PC-9 (cell line): ENCODE measurements around the gene RIOX2. TPM values are rescaled to one million over a fixed set of nuclear protein-coding genes. Genes with fewer than 3 reads are reported as not detected.

Source experiments
- BruUV-seq: library from RNA; stranded (reverse); fragments of 400-500 nt; replicated peaks from 2 replicates; lab custom pipeline; 2021; lab: Mats Ljungman, UMichigan
- CTCF ChIA-PET: fragments of 300-600 bp; sonication (Branson Sonifier 250); formaldehyde crosslinking; loops from one replicate; lab custom pipeline; 2022; ENCODE audit warnings: antibody characterized with exemption; lab: Charles Lee
- POLR2A ChIA-PET: fragments of 300-600 bp; sonication (Branson Sonifier 250); formaldehyde crosslinking; loops from one replicate; lab custom pipeline; 2022; ENCODE audit warnings: antibody characterized with exemption; ENCODE audit not compliant: unreplicated experiment; lab: Charles Lee
- DNase-seq, 2 experiments: peaks; one replicate each; pipeline versions ENCODE4 v3.0.0 to v3.0.0-alpha.2; 2015 to 2022; ENCODE audit warnings: mixed read lengths in 1 of 2
- H2AFZ ChIP-seq: fragments of 200-600 bp; sonication (generic); 2 replicates; pipeline ENCODE4 v1.8.1; 2017; ENCODE audit warnings: antibody characterized with exemption
- H3F3A ChIP-seq: fragments of 200-600 bp; sonication (generic); 2 replicates; pipeline ENCODE4 v1.8.1; 2017; ENCODE audit warnings: antibody characterized with exemption, mild to moderate bottlenecking, low read depth; ENCODE audit not compliant: insufficient read depth
- H3K27ac ChIP-seq: fragments of 200-600 bp; sonication (generic); 2 replicates; pipeline ENCODE4 v1.6.1; 2016; ENCODE audit warnings: mixed run types
- H3K27me3 ChIP-seq: fragments of 200-600 bp; sonication (generic); 2 replicates; pipeline ENCODE4 v1.6.1; 2016; ENCODE audit warnings: low read depth, mixed run types; ENCODE audit not compliant: insufficient read depth
- H3K36me3 ChIP-seq: fragments of 200-600 bp; sonication (generic); 2 replicates; pipeline ENCODE4 v1.6.1; 2016; ENCODE audit warnings: low read depth, mixed run types
- H3K4me1 ChIP-seq: fragments of 200-600 bp; sonication (generic); replicated peaks from 2 replicates; pipeline ENCODE4 v1.6.1; 2016; ENCODE audit warnings: mixed run types; ENCODE audit not compliant: insufficient read depth
- H3K4me2 ChIP-seq: fragments of 200-600 bp; sonication (generic); 2 replicates; pipeline ENCODE4 v1.6.1; 2017; ENCODE audit warnings: mixed run types
- H3K4me3 ChIP-seq: fragments of 200-600 bp; sonication (generic); 2 replicates; pipeline ENCODE4 v1.6.1; 2016; ENCODE audit warnings: mixed run types
- H3K79me2 ChIP-seq: fragments of 200-600 bp; sonication (generic); 2 replicates; pipeline ENCODE4 v1.6.1; 2017; ENCODE audit warnings: low read depth, mixed run types
- H3K9me2 ChIP-seq: fragments of 200-600 bp; sonication (generic); 2 replicates; pipeline ENCODE4 v1.8.1; 2017; ENCODE audit warnings: mild to moderate bottlenecking; ENCODE audit not compliant: insufficient read depth
- H3K9me3 ChIP-seq: fragments of 200-600 bp; sonication (generic); 2 replicates; pipeline ENCODE4 v1.8.1; 2016; ENCODE audit warnings: low read depth; ENCODE audit not compliant: insufficient read depth
- H4K20me1 ChIP-seq: fragments of 200-600 bp; sonication (generic); 2 replicates; pipeline ENCODE4 v1.8.1; 2017; ENCODE audit not compliant: insufficient read depth
- CTCF ChIP-seq: fragments of 200-600 bp; sonication (generic); conservative IDR thresholded peaks from 2 replicates; pipeline ENCODE4 v1.6.1; 2017; ENCODE audit warnings: mixed run types, antibody characterized with exemption, mild to moderate bottlenecking, moderate library complexity
- EZH2 ChIP-seq: fragments of 200-600 bp; sonication (generic); IDR thresholded peaks from 2 replicates; pipeline ENCODE4 v1.8.0; 2017; ENCODE audit warnings: antibody characterized with exemption, low read depth
- intact Hi-C: fragments of 100-400 bp; cut with micrococcal nuclease; formaldehyde crosslinking; loops from one replicate; pipeline ENCODE4 v1.10.0; 2022; ENCODE audit not compliant: unreplicated experiment
- total RNA-seq: library from RNA; stranded (reverse); gene quantifications from 2 replicates; pipeline ENCODE4 v1.2.3, GENCODE V29; 2021

Gene RIOX2
- total RNA-seq, 1 experiment from 2014 or later, result 33.1 TPM

- Histone ChIP-seq H3K27ac (peak overlapping the region; percentile 67), H3K9me3 (no peaks in the 10 kb centered on the region), H3K79me2 (peaks cover 54% of the 10 kb centered on the region), H3K9me2 (no peaks in the 10 kb centered on the region), H3K27me3 (no peaks in the 10 kb centered on the region), H2AFZ (peak overlapping the region; percentile 60), H3K36me3 (peaks cover 17% of the 10 kb centered on the region; the same call in 1 of the 2 replicates), H4K20me1 (peaks cover 10% of the 10 kb centered on the region; the same call in 1 of the 2 replicates), H3K4me2 (peak overlapping the region; percentile 97), H3K4me1 (peaks cover 33% of the 10 kb centered on the region), H3K4me3 (peak overlapping the region; percentile 71), H3F3A (peaks cover 32% of the 10 kb centered on the region)
- no peak for DNase-seq
- ChIA-PET CTCF (interaction anchor here (0.7 kb wide), 1 partner anchor 149 kb away, joined by 3 read pairs; the partner anchor contains the start of gene CRYBG3), POLR2A (interaction anchor here (0.5 to 0.9 kb wide), 3 partner anchors 19 to 150 kb away, joined by 3 to 7 read pairs (median 3); partner anchors contain the start of gene CRYBG3)
- BruUV-seq, result no TSS peak
- intact Hi-C loops, result loop anchor here (1.0 to 10.0 kb wide), 6 partner anchors 18 to 931 kb away; partner anchors contain the start of genes ARL6, CRYBG3 and DCBLD2
- TF ChIP-seq CTCF (no peak), EZH2 (no peak)
Measured at GRCh38 chr3:97970956-97971620, 1.1 kb downstream of the RIOX2 start.

GRCh38 chr3:97970156-97970555, 2.1 kb downstream of the RIOX2 start:
- DNase-seq, result no peak
- TF ChIP-seq CTCF (no peak), EZH2 (no peak)
- no TSS peak for BruUV-seq
- Histone ChIP-seq H3K9me3 (no peaks in the 10 kb centered on the region), H3K4me3 (peak overlapping the region; percentile 71; the same call in 1 of the 2 replicates), H3K27ac (peak overlapping the region; percentile 16; the same call in 1 of the 2 replicates), H3F3A (peaks cover 32% of the 10 kb centered on the region), H3K9me2 (no peaks in the 10 kb centered on the region), H2AFZ (no peak overlapping the region), H4K20me1 (peaks cover 10% of the 10 kb centered on the region; the same call in 1 of the 2 replicates), H3K36me3 (peaks cover 17% of the 10 kb centered on the region; the same call in 1 of the 2 replicates), H3K27me3 (no peaks in the 10 kb centered on the region), H3K4me1 (peaks cover 33% of the 10 kb centered on the region), H3K79me2 (peaks cover 62% of the 10 kb centered on the region), H3K4me2 (peak overlapping the region; percentile 97)
- CTCF ChIA-PET, result no interaction called here
- POLR2A ChIA-PET, result interaction anchor here (0.6 kb wide), 1 partner anchor 318 kb away, joined by 3 read pairs; no protein-coding TSS in a partner anchor
- intact Hi-C loops, result loop anchor here (2.0 to 10.0 kb wide), 4 partner anchors 87 to 932 kb away; partner anchors contain the start of genes CRYBG3 and DCBLD2

GRCh38 chr3:97969541-97969940, 2.7 kb downstream of the RIOX2 start:
- Histone ChIP-seq H4K20me1 (peaks cover 10% of the 10 kb centered on the region; the same call in 1 of the 2 replicates), H3F3A (peaks cover 32% of the 10 kb centered on the region)
- TF ChIP-seq CTCF (no peak), EZH2 (no peak)

More at GRCh38 chr3:97969541-97969940, 2.7 kb downstream of the RIOX2 start:
- H3K9me3 ChIP-seq, result no peaks in the 10 kb centered on the region
- intact Hi-C loops, result no loop called here
- DNase-seq, result no peak
- no peaks in the 10 kb centered on the region for H3K9me2 ChIP-seq
- CTCF ChIA-PET, result no interaction called here
- H3K36me3 ChIP-seq, result peaks cover 17% of the 10 kb centered on the region; the same call in 1 of the 2 replicates
- H2AFZ ChIP-seq, result no peak overlapping the region
- peak overlapping the region; percentile 71; the same call in 1 of the 2 replicates for H3K4me3 ChIP-seq
- BruUV-seq, result no TSS peak
- H3K27me3 ChIP-seq, result no peaks in the 10 kb centered on the region
- no peak overlapping the region for H3K27ac ChIP-seq
- H3K4me1 ChIP-seq, result peaks cover 33% of the 10 kb centered on the region
- POLR2A ChIA-PET, result interaction anchor here (0.6 kb wide), 1 partner anchor 319 kb away, joined by 3 read pairs; no protein-coding TSS in a partner anchor
- H3K79me2 ChIP-seq, result peaks cover 65% of the 10 kb centered on the region
- peak overlapping the region; percentile 97; the same call in 1 of the 2 replicates for H3K4me2 ChIP-seq
